Cardiac muscle cell (in vitro differentiated cells and primary cell): ENCODE measurements around the gene ING2. TPM values are rescaled to one million over a fixed set of nuclear protein-coding genes. Genes with fewer than 3 reads are reported as not detected.

ENCODE experiments used
- DNase-seq, 2 donors: peaks; one replicate each; pipeline versions ENCODE4 v3.0.0 to v3.0.0-alpha.2; 2010 to 2017; ENCODE audit warnings: low read depth in 1 of 2, low spot score in 1 of 2
- H3K27ac ChIP-seq: fragments of 200-600 bp; sonication (generic); 2 replicates; pipeline ENCODE4 v1.5.1; 2016
- H3K27me3 ChIP-seq: fragments of 200-600 bp; sonication (generic); 2 replicates; pipeline ENCODE4 v1.6.0; 2016; ENCODE audit warnings: control low read depth
- H3K36me3 ChIP-seq: fragments of 200-600 bp; sonication (generic); 2 replicates; pipeline ENCODE4 v1.5.1; 2016; ENCODE audit warnings: control low read depth
- H3K4me1 ChIP-seq: fragments of 200-600 bp; sonication (generic); 2 replicates; pipeline ENCODE4 v1.8.1; 2017; ENCODE audit warnings: low read depth, mild to moderate bottlenecking, mixed run types
- H3K4me3 ChIP-seq: fragments of 200-600 bp; sonication (generic); 2 replicates; pipeline ENCODE4 v1.5.1; 2016; ENCODE audit warnings: mild to moderate bottlenecking
- H3K9me3 ChIP-seq: fragments of 200-600 bp; sonication (generic); 2 replicates; pipeline ENCODE4 v1.5.1; 2017; ENCODE audit warnings: low read depth, mild to moderate bottlenecking, control low read depth
- polyA plus RNA-seq: library from polyadenylated mRNA; unstranded; fragments of >200 nt; fragmentation: Nextera tagmentation; extraction: Ambion mirVana; gene quantifications from 2 replicates; pipeline ENCODE4 v1.2.1, GENCODE V29; 2016
- total RNA-seq: library from RNA; depleted of rRNA; stranded (reverse); fragments of >200 nt; gene quantifications from 2 replicates; pipeline ENCODE4 v1.2.3, GENCODE V29; 2016
- TF ChIP-seq, protein P1 (sequence below): IDR thresholded peaks from 2 replicates; pipeline ENCODE4 v1.5.1; 2012; ENCODE audit warnings: low read depth, mild to moderate bottlenecking, low read length

Gene ING2
- total and polyA plus RNA-seq, 2 experiments from 2014 or later: 14.2 to 32.9 TPM

DNA sequence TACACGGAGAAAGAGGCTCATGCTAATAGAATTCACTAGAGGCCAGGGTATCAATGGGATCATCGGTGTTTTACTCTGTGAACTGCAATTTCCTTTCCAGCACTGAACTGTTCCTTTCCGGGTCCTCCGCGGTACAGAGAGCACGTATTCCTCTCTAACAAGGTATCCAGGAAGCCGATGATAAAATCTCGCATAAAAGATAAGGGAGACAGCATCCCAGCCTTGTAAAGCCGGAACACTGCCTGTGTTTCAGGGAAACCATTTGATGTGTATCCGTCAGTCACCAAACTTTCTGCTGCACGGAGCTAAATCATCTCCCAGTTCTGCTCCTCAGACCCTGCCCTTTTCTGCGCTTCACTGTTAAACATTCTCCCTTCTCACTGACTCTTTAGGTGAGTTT is 54.0 kb downstream of the ING2 start:
- TF ChIP-seq, protein P1, sequence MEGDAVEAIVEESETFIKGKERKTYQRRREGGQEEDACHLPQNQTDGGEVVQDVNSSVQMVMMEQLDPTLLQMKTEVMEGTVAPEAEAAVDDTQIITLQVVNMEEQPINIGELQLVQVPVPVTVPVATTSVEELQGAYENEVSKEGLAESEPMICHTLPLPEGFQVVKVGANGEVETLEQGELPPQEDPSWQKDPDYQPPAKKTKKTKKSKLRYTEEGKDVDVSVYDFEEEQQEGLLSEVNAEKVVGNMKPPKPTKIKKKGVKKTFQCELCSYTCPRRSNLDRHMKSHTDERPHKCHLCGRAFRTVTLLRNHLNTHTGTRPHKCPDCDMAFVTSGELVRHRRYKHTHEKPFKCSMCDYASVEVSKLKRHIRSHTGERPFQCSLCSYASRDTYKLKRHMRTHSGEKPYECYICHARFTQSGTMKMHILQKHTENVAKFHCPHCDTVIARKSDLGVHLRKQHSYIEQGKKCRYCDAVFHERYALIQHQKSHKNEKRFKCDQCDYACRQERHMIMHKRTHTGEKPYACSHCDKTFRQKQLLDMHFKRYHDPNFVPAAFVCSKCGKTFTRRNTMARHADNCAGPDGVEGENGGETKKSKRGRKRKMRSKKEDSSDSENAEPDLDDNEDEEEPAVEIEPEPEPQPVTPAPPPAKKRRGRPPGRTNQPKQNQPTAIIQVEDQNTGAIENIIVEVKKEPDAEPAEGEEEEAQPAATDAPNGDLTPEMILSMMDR: no peak
- Histone ChIP-seq H3K9me3 (no peaks in the 10 kb centered on the region), H3K36me3 (no peaks in the 10 kb centered on the region), H3K4me3 (no peak overlapping the region), H3K27me3 (no peaks in the 10 kb centered on the region), H3K27ac (no peak overlapping the region), H3K4me1 (no peaks in the 10 kb centered on the region)
- no peak for DNase-seq

GRCh38 chr4:183561905-183562304 is 57.0 kb downstream of the ING2 start:
- no peaks in the 10 kb centered on the region for H3K36me3 ChIP-seq
- peaks cover 8% of the 10 kb centered on the region for H3K27me3 ChIP-seq
- H3K27ac ChIP-seq: no peak overlapping the region
- TF ChIP-seq, protein P1: no peak
- no peak for DNase-seq
- no peaks in the 10 kb centered on the region for H3K9me3 ChIP-seq
- H3K4me1 ChIP-seq: no peaks in the 10 kb centered on the region
- H3K4me3 ChIP-seq: no peak overlapping the region

Other genes with a start within 250 kb of the ING2 start
- not detected in 2 replicates for gene CLDN22, start 184.8 kb upstream of the ING2 start, total RNA-seq
- not detected in 2 replicates for gene CLDN22, start 184.8 kb upstream of the ING2 start, polyA plus RNA-seq
- gene CLDN24, start 182.6 kb upstream of the ING2 start, total RNA-seq: not detected in 2 replicates
- not detected in 2 replicates for gene CLDN24, start 182.6 kb upstream of the ING2 start, polyA plus RNA-seq
- gene CDKN2AIP, start 60.4 kb upstream of the ING2 start, total RNA-seq: 30.8 and 34.1 TPM in 2 replicates
- 15.9 and 20.7 TPM in 2 replicates for gene CDKN2AIP, start 60.4 kb upstream of the ING2 start, polyA plus RNA-seq
- 21.5 and 33.3 TPM in 2 replicates for gene RWDD4, start 154.1 kb downstream of the ING2 start, total RNA-seq
- 40.0 and 43.5 TPM in 2 replicates for gene RWDD4, start 154.1 kb downstream of the ING2 start, polyA plus RNA-seq
- gene TRAPPC11, start 154.2 kb downstream of the ING2 start, total RNA-seq: 23.5 and 45.7 TPM in 2 replicates
- gene TRAPPC11, start 154.2 kb downstream of the ING2 start, polyA plus RNA-seq: 15.8 and 22.0 TPM in 2 replicates